ENCODE data around the gene EHD4. TPM values are rescaled to one million over a fixed set of nuclear protein-coding genes. Genes with fewer than 3 reads are reported as not detected.

Gene EHD4
- total and polyA plus RNA-seq, 2 donors (not counting 3 experiments of a cell fraction or from before 2014, with no cell fraction given), result 96.7 to 128 TPM

- H3K4me3 ChIP-seq (replicated peaks in 1 of 3; ENCODE audit: insufficient read depth in 1 of 3, low read depth in 1 of 3, low read length in 3 of 3), result no peak overlapping the region
- H3K27me3 ChIP-seq (ENCODE audit: control insufficient read depth in 2 of 2, insufficient read depth in 2 of 2, low read length in 2 of 2), result no peaks in the 10 kb centered on the region
- dilution Hi-C loops (cut with MboI; ENCODE audit: extremely low pct_ligation_motif_present, low sequenced_read_pairs) (no loop called here), intact Hi-C loops (cut with micrococcal nuclease) (no loop called here)
- H3K36me3 ChIP-seq (ENCODE audit: control insufficient read depth in 2 of 2, extremely low read depth in 1 of 2, insufficient read depth in 2 of 2, low read length in 2 of 2), result peaks cover 6 to 41% of the 10 kb centered on the region in 2 experiments
- no peaks in the 10 kb centered on the region for H3K9me1 ChIP-seq (replicated peaks; ENCODE audit: control insufficient read depth, extremely low read depth, insufficient read depth, low read length)
- POLR2A ChIA-PET, result no interaction called here
- H3K27ac ChIP-seq (ENCODE audit: insufficient read depth, low read depth, low read length), result no peak overlapping the region
- no TSS peak for BruUV-seq (replicated peaks)
- no peak overlapping the region for H3K4me2 ChIP-seq (ENCODE audit: insufficient read depth, low read length)
- no peaks in the 10 kb centered on the region for H3K79me2 ChIP-seq (ENCODE audit: control insufficient read depth, insufficient read depth, low read length)
- CTCF ChIA-PET, result interaction anchor here (1.8 to 3.2 kb wide), 2 partner anchors 10 to 51 kb away, joined by 5 to 12 read pairs; no protein-coding TSS in a partner anchor
- FAIRE-seq, result no peak
- TF ChIP-seq POLR2A (IDR thresholded peaks at IDR 0.05; ENCODE audit: low read depth, low read length), result no peak
- TF ChIP-seq MYC (IDR thresholded peaks at IDR 0.05; ENCODE audit: low read depth, low read length), result no peak
- TF ChIP-seq GATA2 (IDR thresholded peaks at IDR 0.05; ENCODE audit: insufficient read depth, insufficient read length, low read depth, low read length), result no peak
- TF ChIP-seq CTCF (IDR thresholded peaks at IDR 0.05; ENCODE audit: extremely low read depth in 1 of 2, insufficient read depth in 1 of 2, low read depth in 1 of 2, low read length in 2 of 2), result no peak
- no peak for TF ChIP-seq EZH2 (IDR thresholded peaks at IDR 0.05; ENCODE audit: borderline replicate concordance, low read depth, low read length, severe bottlenecking)
- no peak for TF ChIP-seq MAX (IDR thresholded peaks at IDR 0.05; ENCODE audit: insufficient read depth, insufficient read length)
- no peak for TF ChIP-seq POLR2AphosphoS5 (IDR thresholded peaks at IDR 0.05; ENCODE audit: insufficient read depth, low read depth, low read length)
- TF ChIP-seq JUN (IDR thresholded peaks at IDR 0.05; ENCODE audit: borderline replicate concordance, insufficient read depth, insufficient read length, low read depth), result no peak
- TF ChIP-seq FOS (IDR thresholded peaks at IDR 0.05; ENCODE audit: borderline replicate concordance, insufficient read depth, low read length), result no peak
- no peak for DNase-seq (ENCODE audit: low read depth, low spot score)
- no peaks in the 10 kb centered on the region for H4K20me1 ChIP-seq (replicated peaks; ENCODE audit: control insufficient read depth, extremely low read depth, insufficient read depth, low read length)
- no peaks in the 10 kb centered on the region for H3K9me3 ChIP-seq (replicated peaks; ENCODE audit: control insufficient read depth, insufficient read depth, low read length)
- no peak overlapping the region for H2AFZ ChIP-seq (ENCODE audit: low read depth, low read length)
- no peaks in the 10 kb centered on the region for H3K4me1 ChIP-seq (ENCODE audit: control insufficient read depth, extremely low read depth, insufficient read depth, low read length)
- H3K9ac ChIP-seq (replicated peaks; ENCODE audit: extremely low read depth, insufficient read depth, low read length), result no peak overlapping the region
Measured at GRCh38 chr15:41853831-41854230, 118.5 kb downstream of the EHD4 start.
